ENCODE measurements around the gene KIF5A.
A peak's percentile ranks its signal among the peaks of the same experiment; 100 is the strongest.

Gene KIF5A

GRCh38 chr12:57622293-57623245 is 72.7 kb downstream of the KIF5A start:
- no peak for DNase-seq

GRCh38 chr12:57623385-57623784 is 73.5 kb downstream of the KIF5A start:
- DNase-seq = no peak

GRCh38 chr12:57623811-57624390 is 74.1 kb downstream of the KIF5A start:
- DNase-seq = no peak

- DNase-seq = no peak
These were observed 74.8 kb downstream of the KIF5A start for GRCh38 chr12:57624441-57625220.

GRCh38 chr12:57625261-57626032 is 75.6 kb downstream of the KIF5A start:
- DNase-seq = no peak

- DNase-seq = no peak
These were observed 76.5 kb downstream of the KIF5A start for GRCh38 chr12:57626111-57626920.

- DNase-seq = no peak
These were observed 77.1 kb downstream of the KIF5A start for GRCh38 chr12:57626921-57627445.

GRCh38 chr12:57627501-57628279 is 77.8 kb downstream of the KIF5A start:
- no peak for DNase-seq

GRCh38 chr12:57628280-57629191 is 78.7 kb downstream of the KIF5A start:
- DNase-seq = no peak

GRCh38 chr12:57629897-57630471 is 80.1 kb downstream of the KIF5A start:
- no peak for DNase-seq

- DNase-seq = no peak
These were observed 81.1 kb downstream of the KIF5A start for GRCh38 chr12:57630891-57631433.

GRCh38 chr12:57631566-57632072 is 81.8 kb downstream of the KIF5A start:
- DNase-seq = no peak

GRCh38 chr12:57632073-57632957 is 82.5 kb downstream of the KIF5A start:
- DNase-seq = no peak

- DNase-seq = peak; percentile 77
These were observed 83.4 kb downstream of the KIF5A start, which contains the start of gene B4GALNT1 for GRCh38 chr12:57632958-57633840. TSS of gene B4GALNT1 (minus strand) at chr12:57633201. CDS start at chr12:57632132, 1,069 bp downstream.

Measured in NCI-H774 (cell line).